Measurements from ENCODE around the gene NTN1. TPM values are rescaled to one million over a fixed set of nuclear protein-coding genes. Genes with fewer than 3 reads are reported as not detected.

NTN1 gene
- total RNA-seq, 1 donor: 0.36 TPM

GRCh38 chr17:9249245-9249953 lies 228.1 kb downstream of the NTN1 start:
- no peaks in the 10 kb centered on the region for H3K79me2 ChIP-seq (ENCODE audit: insufficient read depth, low read length)
- H4K20me1 ChIP-seq (ENCODE audit: insufficient read depth, low read length): no peaks in the 10 kb centered on the region
- no peaks in the 10 kb centered on the region for H3K9me3 ChIP-seq (ENCODE audit: low read depth, low read length)
- H2AFZ ChIP-seq (ENCODE audit: low read length): no peak overlapping the region
- no peaks in the 10 kb centered on the region for H3K36me3 ChIP-seq (ENCODE audit: insufficient read depth, low read length)
- no peak overlapping the region for H3K27ac ChIP-seq (ENCODE audit: low read depth, low read length)
- no peak overlapping the region for H3K4me3 ChIP-seq (ENCODE audit: insufficient read depth, low read length)
- no peaks in the 10 kb centered on the region for H3K27me3 ChIP-seq (ENCODE audit: insufficient read depth, low read length)
- H3K4me2 ChIP-seq (ENCODE audit: insufficient read depth, low read length): no peak overlapping the region
- peak; percentile 60 for DNase-seq (ENCODE audit: insufficient read length, low spot score, missing footprints)
- peaks cover 4% of the 10 kb centered on the region for H3K4me1 ChIP-seq (ENCODE audit: insufficient read depth, low read length)
- TF ChIP-seq CTCF (IDR thresholded peaks at IDR 0.05; ENCODE audit: extremely low read depth, low read depth, low read length): no peak

GRCh38 chr17:9251273-9251672 lies 230.0 kb downstream of the NTN1 start:
- DNase-seq (ENCODE audit: insufficient read length, low spot score, missing footprints): peak; percentile 42
- H3K27ac ChIP-seq (ENCODE audit: low read depth, low read length): no peak overlapping the region
- no peak overlapping the region for H3K4me3 ChIP-seq (ENCODE audit: insufficient read depth, low read length)
- no peak overlapping the region for H2AFZ ChIP-seq (ENCODE audit: low read length)
- no peaks in the 10 kb centered on the region for H3K79me2 ChIP-seq (ENCODE audit: insufficient read depth, low read length)
- H3K9me3 ChIP-seq (ENCODE audit: low read depth, low read length): no peaks in the 10 kb centered on the region
- TF ChIP-seq CTCF (IDR thresholded peaks at IDR 0.05; ENCODE audit: extremely low read depth, low read depth, low read length): no peak
- no peaks in the 10 kb centered on the region for H3K27me3 ChIP-seq (ENCODE audit: insufficient read depth, low read length)
- no peaks in the 10 kb centered on the region for H3K36me3 ChIP-seq (ENCODE audit: insufficient read depth, low read length)
- H4K20me1 ChIP-seq (ENCODE audit: insufficient read depth, low read length): no peaks in the 10 kb centered on the region
- H3K4me1 ChIP-seq (ENCODE audit: insufficient read depth, low read length): no peaks in the 10 kb centered on the region
- H3K4me2 ChIP-seq (ENCODE audit: insufficient read depth, low read length): no peak overlapping the region

GRCh38 chr17:9253308-9253707 lies 232.0 kb downstream of the NTN1 start:
- Histone ChIP-seq H2AFZ (ENCODE audit: low read length) (no peak overlapping the region), H3K36me3 (ENCODE audit: insufficient read depth, low read length) (no peaks in the 10 kb centered on the region), H3K4me1 (ENCODE audit: insufficient read depth, low read length) (no peaks in the 10 kb centered on the region), H4K20me1 (ENCODE audit: insufficient read depth, low read length) (no peaks in the 10 kb centered on the region), H3K79me2 (ENCODE audit: insufficient read depth, low read length) (no peaks in the 10 kb centered on the region), H3K4me3 (ENCODE audit: insufficient read depth, low read length) (no peak overlapping the region), H3K27ac (ENCODE audit: low read depth, low read length) (no peak overlapping the region), H3K27me3 (ENCODE audit: insufficient read depth, low read length) (no peaks in the 10 kb centered on the region), H3K9me3 (ENCODE audit: low read depth, low read length) (no peaks in the 10 kb centered on the region), H3K4me2 (ENCODE audit: insufficient read depth, low read length) (no peak overlapping the region)
- peak; percentile 38 for DNase-seq (ENCODE audit: insufficient read length, low spot score, missing footprints)
- TF ChIP-seq CTCF (IDR thresholded peaks at IDR 0.05; ENCODE audit: extremely low read depth, low read depth, low read length): no peak

GRCh38 chr17:9254841-9255240 lies 233.5 kb downstream of the NTN1 start:
- H4K20me1 ChIP-seq (ENCODE audit: insufficient read depth, low read length): no peaks in the 10 kb centered on the region
- no peak overlapping the region for H3K27ac ChIP-seq (ENCODE audit: low read depth, low read length)
- no peak overlapping the region for H3K4me3 ChIP-seq (ENCODE audit: insufficient read depth, low read length)
- no peaks in the 10 kb centered on the region for H3K79me2 ChIP-seq (ENCODE audit: insufficient read depth, low read length)
- DNase-seq (ENCODE audit: insufficient read length, low spot score, missing footprints): no peak
- TF ChIP-seq CTCF (IDR thresholded peaks at IDR 0.05; ENCODE audit: extremely low read depth, low read depth, low read length): no peak
- no peaks in the 10 kb centered on the region for H3K27me3 ChIP-seq (ENCODE audit: insufficient read depth, low read length)
- H3K9me3 ChIP-seq (ENCODE audit: low read depth, low read length): no peaks in the 10 kb centered on the region
- no peak overlapping the region for H2AFZ ChIP-seq (ENCODE audit: low read length)
- H3K4me2 ChIP-seq (ENCODE audit: insufficient read depth, low read length): no peak overlapping the region
- no peaks in the 10 kb centered on the region for H3K4me1 ChIP-seq (ENCODE audit: insufficient read depth, low read length)
- no peaks in the 10 kb centered on the region for H3K36me3 ChIP-seq (ENCODE audit: insufficient read depth, low read length)
